Ectodermal cell (in vitro differentiated cells): ENCODE results near the gene NKPD1.

Experiments used
- H3K27ac ChIP-seq: 2 replicates; pipeline ENCODE4 v1.7.0; 2013; ENCODE audit warnings: mild to moderate bottlenecking, low read depth, low read length; ENCODE audit not compliant: insufficient read depth, poor library complexity, severe bottlenecking
- H3K27me3 ChIP-seq: 2 replicates; pipeline ENCODE4 v1.7.0; 2013; ENCODE audit warnings: mild to moderate bottlenecking, low read length; ENCODE audit not compliant: insufficient read depth, control insufficient read depth, poor library complexity, severe bottlenecking
- H3K36me3 ChIP-seq: one replicate; pipeline ENCODE4 v1.7.0; 2013; ENCODE audit warnings: low read length; ENCODE audit not compliant: control insufficient read depth, insufficient read depth
- H3K4me1 ChIP-seq: one replicate; pipeline ENCODE4 v1.7.0; 2013; ENCODE audit warnings: low read length; ENCODE audit not compliant: control insufficient read depth, insufficient read depth
- H3K4me3 ChIP-seq: 2 replicates; pipeline ENCODE4 v1.7.0; 2013; ENCODE audit warnings: low read depth, low read length, control low read depth; ENCODE audit not compliant: insufficient read depth
- H3K9me3 ChIP-seq: 2 replicates; pipeline ENCODE4 v1.7.0; 2013; ENCODE audit warnings: mild to moderate bottlenecking, low read length, moderate library complexity; ENCODE audit not compliant: control insufficient read depth
- WGBS, 2 experiments: methylation state at CpG; one replicate each; pipeline ENCODE4 v1.1.7; 2013; ENCODE audit warnings: missing lambda C conversion rate in 2 of 2; 5-methylcytosine and 5-hydroxymethylcytosine counted together

NKPD1 gene

DNA sequence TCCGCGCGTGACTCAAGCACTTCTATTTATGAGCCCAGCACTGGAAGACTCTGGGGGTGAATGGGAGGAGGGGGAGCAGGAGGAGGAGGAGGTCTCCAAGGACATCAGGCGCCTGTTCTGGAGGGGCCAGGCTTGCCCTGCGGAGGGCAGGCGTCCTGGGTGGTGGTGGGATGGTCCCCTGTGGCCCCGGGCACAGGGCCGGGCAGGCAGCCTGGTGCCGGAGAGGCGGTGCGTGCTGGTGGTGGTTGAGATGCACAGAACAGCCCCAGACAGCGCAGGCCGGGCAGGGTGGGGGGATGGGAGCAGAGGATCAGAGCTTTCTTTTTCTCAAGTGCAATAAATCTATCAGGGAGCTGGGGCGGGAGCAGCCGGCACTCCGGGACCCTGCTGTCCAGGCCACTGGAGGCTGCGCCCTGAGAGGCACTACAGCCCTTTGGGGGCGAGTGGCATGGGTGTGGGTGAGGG is 14.0 kb downstream of the NKPD1 start:
- H3K36me3 ChIP-seq, result peaks cover 18% of the 10 kb centered on the region
- WGBS, 2 experiments, result 96 to 97% methylated on average over 18 of the region's 18 CpGs
- no peaks in the 10 kb centered on the region for H3K9me3 ChIP-seq
- no peak overlapping the region for H3K4me3 ChIP-seq
- H3K4me1 ChIP-seq, result no peaks in the 10 kb centered on the region
- no peak overlapping the region for H3K27ac ChIP-seq
- peaks cover 9% of the 10 kb centered on the region for H3K27me3 ChIP-seq

DNA sequence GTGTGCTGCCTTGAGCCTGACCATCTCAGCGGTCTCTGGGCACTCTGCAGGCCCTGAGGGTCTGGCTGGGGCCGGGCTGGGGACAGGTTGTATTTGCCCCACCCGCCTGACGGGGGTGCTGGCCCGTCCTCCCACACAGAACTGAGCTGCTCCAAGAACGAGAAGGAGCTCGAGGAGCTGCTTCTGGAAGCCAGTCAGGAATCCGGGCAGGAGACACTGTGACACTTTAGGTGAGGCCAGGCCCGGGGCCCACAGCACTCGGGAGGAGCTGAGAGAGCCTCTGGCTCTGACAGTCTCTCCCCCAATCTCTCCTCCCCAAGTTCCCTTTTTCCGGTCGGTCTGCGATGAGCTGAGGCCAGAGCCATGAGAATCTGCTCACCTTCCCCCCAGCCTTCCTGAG is 14.5 kb downstream of the NKPD1 start:
- Histone ChIP-seq H3K36me3 (peaks cover 18% of the 10 kb centered on the region), H3K4me3 (no peak overlapping the region), H3K9me3 (no peaks in the 10 kb centered on the region), H3K4me1 (no peaks in the 10 kb centered on the region), H3K27ac (no peak overlapping the region), H3K27me3 (peaks cover 6% of the 10 kb centered on the region)
- WGBS, 2 experiments, result 91 to 94% methylated on average over 13 of the region's 13 CpGs

DNA sequence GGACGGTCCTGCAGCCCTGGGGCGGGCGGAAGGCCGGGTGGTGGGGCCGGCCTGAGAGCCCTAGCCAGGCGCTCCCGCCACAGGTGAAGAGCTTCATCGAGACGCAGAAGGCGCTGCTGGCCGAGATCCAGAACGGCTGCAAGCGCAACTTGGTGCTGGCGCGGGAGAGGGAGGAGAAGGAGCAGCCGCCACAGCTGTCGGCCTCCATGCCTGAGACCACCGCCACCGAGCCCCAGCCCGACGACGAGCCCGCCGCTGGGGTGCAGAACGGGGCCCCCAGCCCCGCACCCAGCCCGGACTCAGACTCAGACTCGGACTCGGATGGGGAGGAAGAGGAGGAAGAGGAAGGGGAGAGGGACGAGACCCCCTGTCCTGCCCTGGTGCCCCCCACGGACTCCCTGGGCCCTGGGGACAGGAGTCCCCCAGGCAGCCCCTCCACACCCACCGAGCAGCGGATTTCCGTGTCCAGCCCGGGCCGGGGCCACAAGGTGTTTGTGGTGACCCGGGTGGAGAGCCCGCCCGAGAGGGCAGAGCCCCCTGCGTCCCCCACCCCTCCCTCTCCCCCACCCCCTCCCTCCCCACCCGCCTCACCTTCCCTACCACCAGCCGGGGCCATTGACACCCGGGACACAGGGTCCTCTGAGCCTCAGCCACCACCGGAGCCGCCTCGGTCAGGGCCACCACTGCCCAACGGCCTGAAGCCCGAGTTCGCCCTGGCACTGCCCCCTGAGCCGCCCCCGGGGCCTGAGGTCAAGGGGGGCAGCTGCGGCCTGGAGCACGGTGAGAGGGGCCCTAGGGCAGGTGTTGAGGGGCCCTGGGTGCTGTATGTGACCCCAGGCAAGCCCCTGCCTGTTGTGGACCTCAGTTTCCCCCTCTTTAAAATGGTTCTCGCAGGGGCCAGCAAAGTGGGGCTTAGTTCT is 15.3 kb downstream of the NKPD1 start:
- Histone ChIP-seq H3K9me3 (no peaks in the 10 kb centered on the region), H3K27me3 (no peaks in the 10 kb centered on the region), H3K4me3 (no peak overlapping the region), H3K36me3 (peaks cover 18% of the 10 kb centered on the region), H3K27ac (no peak overlapping the region), H3K4me1 (no peaks in the 10 kb centered on the region)
- 95 to 97% methylated on average over 49 to 52 of the region's 54 CpGs for WGBS, 2 experiments

DNA sequence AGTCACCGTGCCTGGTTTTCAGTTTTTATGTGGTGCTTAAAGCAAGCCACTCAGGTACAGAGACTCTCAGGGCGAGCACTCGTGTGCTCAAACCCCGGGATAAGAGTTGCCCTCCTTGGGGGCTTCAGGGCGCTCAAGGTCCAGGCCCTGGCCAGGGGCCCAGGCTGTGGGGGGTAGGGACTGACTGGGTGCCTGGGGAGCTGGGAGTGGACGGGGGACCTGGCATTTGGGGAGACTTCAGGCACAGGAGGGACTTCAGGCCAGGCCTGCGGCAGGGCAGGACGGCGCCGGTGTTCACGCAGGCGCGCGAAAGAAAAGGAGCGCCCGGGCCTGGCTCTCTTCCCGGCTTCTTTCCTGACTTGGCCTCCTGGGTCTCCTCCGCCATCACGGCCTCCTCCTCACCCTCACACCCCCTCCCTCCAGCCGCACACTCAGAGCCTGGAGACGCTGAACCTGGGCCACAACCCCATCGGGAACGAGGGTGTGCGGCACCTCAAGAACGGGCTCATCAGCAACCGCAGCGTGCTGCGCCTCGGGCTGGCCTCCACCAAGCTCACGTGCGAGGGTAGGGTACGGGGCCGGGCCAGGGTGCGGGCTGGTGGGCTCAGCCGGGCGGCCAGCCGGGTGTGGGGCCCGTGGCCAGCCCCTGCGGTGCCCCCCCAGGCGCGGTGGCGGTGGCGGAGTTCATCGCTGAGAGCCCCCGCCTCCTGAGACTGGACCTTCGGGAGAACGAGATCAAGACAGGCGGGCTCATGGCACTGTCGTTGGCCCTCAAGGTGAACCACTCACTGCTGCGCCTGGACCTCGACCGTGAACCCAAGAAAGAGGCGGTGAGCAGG is 16.1 kb downstream of the NKPD1 start:
- H3K4me1 ChIP-seq, result no peaks in the 10 kb centered on the region
- no peaks in the 10 kb centered on the region for H3K27me3 ChIP-seq
- no peak overlapping the region for H3K27ac ChIP-seq
- no peak overlapping the region for H3K4me3 ChIP-seq
- 96% methylated on average over 53 of the region's 53 CpGs for WGBS, 2 experiments
- no peaks in the 10 kb centered on the region for H3K9me3 ChIP-seq
- peaks cover 18% of the 10 kb centered on the region for H3K36me3 ChIP-seq

DNA sequence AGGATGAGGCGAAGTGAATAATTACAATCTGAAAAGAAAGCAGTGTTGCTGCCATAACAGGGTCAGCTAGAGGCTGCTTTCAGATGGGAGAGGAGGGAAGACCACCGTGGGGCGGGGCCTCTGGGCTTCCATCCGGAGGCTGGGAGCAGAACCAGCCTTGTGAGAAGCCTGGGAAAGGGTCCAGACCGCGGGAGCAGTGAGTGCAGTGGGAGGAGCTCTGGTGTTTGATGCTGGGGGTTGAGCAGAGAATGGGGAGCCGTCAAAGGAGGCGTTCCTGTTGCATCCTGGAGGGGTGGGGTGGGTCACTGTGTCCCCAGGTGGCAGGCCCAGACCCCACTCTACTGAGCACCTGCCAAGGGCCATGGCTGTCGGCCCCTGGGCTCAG is 18.1 kb downstream of the NKPD1 start:
- WGBS, 2 experiments, result 94 to 95% methylated on average over 9 of the region's 9 CpGs
- H3K4me3 ChIP-seq, result no peak overlapping the region
- H3K36me3 ChIP-seq, result peaks cover 18% of the 10 kb centered on the region
- H3K27me3 ChIP-seq, result no peaks in the 10 kb centered on the region
- no peak overlapping the region for H3K27ac ChIP-seq
- H3K9me3 ChIP-seq, result no peaks in the 10 kb centered on the region
- H3K4me1 ChIP-seq, result no peaks in the 10 kb centered on the region

DNA sequence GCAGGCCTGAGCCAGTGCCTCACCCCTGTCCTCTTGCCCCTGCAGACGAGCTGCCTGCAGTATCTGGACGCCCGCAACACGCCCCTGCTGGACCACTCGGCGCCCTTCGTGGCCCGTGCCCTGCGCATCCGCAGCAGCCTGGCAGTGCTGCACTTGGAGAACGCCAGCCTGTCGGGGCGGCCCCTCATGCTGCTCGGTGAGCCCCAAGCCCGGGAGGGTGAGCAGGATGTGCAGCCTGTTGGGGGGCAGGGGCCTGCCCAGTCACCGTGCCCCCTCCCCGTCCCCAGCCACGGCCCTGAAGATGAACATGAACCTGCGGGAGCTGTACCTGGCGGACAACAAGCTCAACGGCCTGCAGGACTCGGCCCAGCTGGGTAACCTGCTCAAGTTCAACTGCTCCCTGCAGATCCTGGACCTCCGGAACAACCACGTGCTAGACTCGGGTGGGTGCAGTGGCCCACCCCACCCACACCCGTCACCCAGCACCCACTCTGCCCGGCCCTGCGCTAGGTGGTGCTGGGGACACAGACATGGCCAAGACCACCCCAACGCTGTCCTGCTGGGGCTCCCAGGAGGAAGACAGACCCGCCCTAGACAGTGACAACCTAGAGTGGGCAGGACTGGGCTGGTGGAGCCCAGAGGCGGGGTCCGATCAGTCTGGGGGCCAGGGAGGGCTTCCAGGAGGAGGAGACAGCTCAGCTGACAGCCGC is 18.6 kb downstream of the NKPD1 start:
- Histone ChIP-seq H3K27ac (no peak overlapping the region), H3K36me3 (peaks cover 18% of the 10 kb centered on the region), H3K4me3 (no peak overlapping the region), H3K4me1 (no peaks in the 10 kb centered on the region), H3K9me3 (no peaks in the 10 kb centered on the region), H3K27me3 (no peaks in the 10 kb centered on the region)
- WGBS, 2 experiments, result 93 to 96% methylated on average over 33 of the region's 33 CpGs

DNA sequence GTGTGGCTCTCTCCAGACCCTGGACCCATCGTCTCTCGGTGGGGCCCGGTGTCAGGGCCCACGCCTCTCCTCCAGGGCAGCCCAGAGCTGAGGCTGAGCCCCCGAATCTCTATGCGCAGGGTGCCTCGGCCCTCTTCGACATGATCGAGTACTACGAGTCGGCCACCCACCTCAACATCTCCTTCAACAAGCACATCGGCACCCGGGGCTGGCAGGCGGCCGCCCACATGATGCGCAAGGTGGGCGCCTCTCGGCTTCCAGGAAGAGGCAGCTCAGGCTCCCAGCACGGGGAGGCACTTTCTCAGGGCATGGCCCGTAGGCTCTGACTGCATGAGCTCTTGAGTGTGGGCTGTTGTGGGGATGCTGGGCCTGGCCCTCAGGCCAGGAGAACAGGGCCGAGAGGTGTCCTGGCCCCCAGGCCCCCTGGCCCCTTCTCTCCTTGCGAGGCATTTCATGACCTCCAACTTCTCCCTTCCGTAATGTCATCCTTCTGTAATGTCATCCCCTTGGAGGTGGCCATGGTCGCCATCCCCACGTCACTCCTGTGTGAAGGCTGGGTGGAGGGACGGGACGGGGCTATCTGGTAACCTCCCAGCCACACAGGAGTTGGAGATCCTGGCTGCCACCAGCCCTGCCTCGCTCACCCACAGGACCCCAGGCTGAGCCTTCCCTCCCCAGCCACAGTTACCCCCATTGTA is 19.4 kb downstream of the NKPD1 start:
- Histone ChIP-seq H3K9me3 (no peaks in the 10 kb centered on the region), H3K27me3 (no peaks in the 10 kb centered on the region), H3K27ac (no peak overlapping the region), H3K4me1 (no peaks in the 10 kb centered on the region), H3K36me3 (peaks cover 18% of the 10 kb centered on the region), H3K4me3 (no peak overlapping the region)
- WGBS, 2 experiments, result 96 to 97% methylated on average over 28 of the region's 28 CpGs

DNA sequence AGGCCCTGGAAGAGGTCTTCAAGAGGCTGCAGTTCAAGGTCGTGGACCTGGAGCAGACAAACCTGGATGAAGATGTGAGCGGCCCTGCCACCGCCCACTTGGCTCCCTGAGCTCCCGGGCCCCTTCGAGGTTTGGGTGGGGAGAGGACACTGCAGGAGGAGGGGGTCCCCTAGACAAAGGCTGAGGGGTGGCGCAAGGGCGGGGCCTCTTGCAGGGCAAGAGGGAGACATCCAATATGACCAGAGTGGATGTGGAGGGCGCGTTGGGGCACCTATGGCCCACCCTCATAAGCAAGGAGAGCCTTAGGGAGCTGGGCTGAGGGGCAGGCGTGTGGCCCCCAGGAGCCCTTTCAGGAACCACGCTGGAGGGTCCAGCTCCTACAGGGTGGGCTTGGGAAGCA is 20.2 kb downstream of the NKPD1 start:
- peaks cover 18% of the 10 kb centered on the region for H3K36me3 ChIP-seq
- no peaks in the 10 kb centered on the region for H3K4me1 ChIP-seq
- H3K27me3 ChIP-seq, result no peaks in the 10 kb centered on the region
- no peak overlapping the region for H3K4me3 ChIP-seq
- H3K9me3 ChIP-seq, result no peaks in the 10 kb centered on the region
- 93 to 97% methylated on average over 11 of the region's 11 CpGs for WGBS, 2 experiments
- no peak overlapping the region for H3K27ac ChIP-seq

DNA sequence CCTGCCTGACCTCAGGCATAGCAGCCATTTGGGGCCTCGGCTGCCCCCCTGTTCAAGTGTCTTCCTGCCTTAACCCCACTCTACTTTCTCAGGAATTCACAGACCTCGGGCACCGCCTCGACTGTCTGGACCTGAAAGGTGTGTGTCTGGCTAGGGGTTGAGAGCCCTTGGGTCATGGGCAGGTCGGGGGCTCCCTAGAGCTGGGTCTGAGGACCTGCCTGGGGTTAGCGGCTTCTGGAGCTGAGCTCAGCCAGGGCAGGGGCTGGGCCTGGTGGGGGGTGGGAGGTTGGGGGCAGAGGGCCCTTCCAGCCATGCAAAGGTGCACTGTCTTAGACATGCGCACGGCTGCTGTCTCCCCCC is 20.7 kb downstream of the NKPD1 start:
- Histone ChIP-seq H3K36me3 (peaks cover 18% of the 10 kb centered on the region), H3K27me3 (no peaks in the 10 kb centered on the region), H3K9me3 (no peaks in the 10 kb centered on the region), H3K27ac (no peak overlapping the region), H3K4me1 (no peaks in the 10 kb centered on the region), H3K4me3 (no peak overlapping the region)
- WGBS, 2 experiments, result 94 to 96% methylated on average over 8 of the region's 8 CpGs
